ENCODE measurements around the gene MYRIP.
"Not testable (repeated sequence)": the region's sequence is repeated elsewhere in the genome, so short reads cannot be mapped to it uniquely, and the experiment has no call there.

MYRIP gene

DNA sequence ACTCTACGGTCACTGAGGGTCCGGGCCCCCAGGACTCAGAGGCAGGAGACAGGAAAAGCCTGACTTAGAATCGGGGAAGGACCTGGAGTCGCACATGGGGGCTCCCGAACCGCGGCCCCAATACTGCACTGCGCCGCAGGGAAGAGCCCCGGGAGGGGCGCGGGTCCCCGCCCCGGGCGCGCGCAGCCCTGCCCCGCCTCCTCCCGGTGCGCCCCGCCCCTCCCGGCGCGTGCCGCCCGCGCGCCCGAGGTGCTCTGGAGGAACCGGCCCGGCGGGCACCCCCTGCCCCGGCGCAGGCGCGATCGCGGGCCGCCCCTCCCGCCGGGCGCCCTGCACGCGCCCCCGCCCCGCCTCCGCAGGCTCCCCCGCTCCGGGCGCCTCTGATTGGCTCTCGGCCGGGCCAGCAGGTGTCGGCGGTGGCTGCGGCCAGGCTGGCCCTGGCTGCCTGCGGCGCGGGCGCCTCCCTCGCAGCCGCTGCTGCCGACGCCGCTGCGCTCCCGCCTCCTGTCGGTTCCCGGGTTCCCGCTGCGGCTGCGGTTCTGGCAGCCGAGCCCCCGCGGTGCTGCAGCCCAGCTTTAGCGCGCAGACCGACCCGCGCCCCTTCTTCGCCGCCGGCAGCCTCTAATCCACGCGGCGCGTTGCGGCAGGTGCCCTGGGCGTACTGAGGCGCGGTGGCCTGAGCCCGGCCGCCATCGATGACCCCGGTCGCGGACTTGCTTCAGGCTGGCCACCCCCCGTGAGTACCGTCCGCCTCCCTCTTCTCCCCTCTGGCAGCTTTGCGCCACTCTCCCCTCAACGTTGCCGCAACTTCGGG is at the start of gene MYRIP:
TSS of gene MYRIP (plus strand) at position 429 of the 814 bp plus-strand sequence. CDS start 91,208 bp downstream, outside the sequence.
- peaks cover 41% of the 10 kb centered on the region for H3K27me3 ChIP-seq (ENCODE audit: insufficient read depth, low read length)
- H3K36me3 ChIP-seq (ENCODE audit: insufficient read depth, low read length): no peaks in the 10 kb centered on the region
- H3K4me1 ChIP-seq (ENCODE audit: insufficient read depth, low read length): peaks cover 10% of the 10 kb centered on the region
- H2AFZ ChIP-seq (ENCODE audit: low read depth, low read length): peak within 1 kb of the TSS; percentile 79
- H3K9me3 ChIP-seq (ENCODE audit: low read length): no peaks in the 10 kb centered on the region
- peak within 1 kb of the TSS; percentile 43 for H3K4me3 ChIP-seq (ENCODE audit: low read length)

DNA sequence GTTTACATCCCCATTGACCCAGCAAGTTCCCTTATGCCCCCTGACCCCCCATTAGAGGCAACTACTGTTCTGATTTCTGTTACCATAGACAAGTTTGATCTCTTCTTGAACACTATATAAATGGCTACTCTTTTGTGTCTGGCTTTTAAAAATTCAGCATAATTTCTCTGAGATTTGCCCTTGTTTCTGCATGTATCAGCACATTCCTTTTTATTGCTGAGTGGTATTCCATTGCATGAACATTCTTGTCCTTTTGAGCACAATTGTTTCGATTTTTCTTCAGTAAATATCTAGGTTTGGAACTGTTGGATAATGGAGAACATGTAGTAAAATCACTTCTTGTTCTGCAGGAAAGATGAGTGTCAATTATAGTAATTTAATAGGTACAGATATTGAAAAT is 49.1 kb upstream of the MYRIP start:
- H3K9me3 ChIP-seq (ENCODE audit: low read length): no peaks in the 10 kb centered on the region
- H2AFZ ChIP-seq (ENCODE audit: low read depth, low read length): no peak overlapping the region
- H3K27me3 ChIP-seq (ENCODE audit: insufficient read depth, low read length): no peaks in the 10 kb centered on the region
- H3K36me3 ChIP-seq (ENCODE audit: insufficient read depth, low read length): no peaks in the 10 kb centered on the region
- no peaks in the 10 kb centered on the region for H3K4me1 ChIP-seq (ENCODE audit: insufficient read depth, low read length)
- no peak overlapping the region for H3K4me3 ChIP-seq (ENCODE audit: low read length)

DNA sequence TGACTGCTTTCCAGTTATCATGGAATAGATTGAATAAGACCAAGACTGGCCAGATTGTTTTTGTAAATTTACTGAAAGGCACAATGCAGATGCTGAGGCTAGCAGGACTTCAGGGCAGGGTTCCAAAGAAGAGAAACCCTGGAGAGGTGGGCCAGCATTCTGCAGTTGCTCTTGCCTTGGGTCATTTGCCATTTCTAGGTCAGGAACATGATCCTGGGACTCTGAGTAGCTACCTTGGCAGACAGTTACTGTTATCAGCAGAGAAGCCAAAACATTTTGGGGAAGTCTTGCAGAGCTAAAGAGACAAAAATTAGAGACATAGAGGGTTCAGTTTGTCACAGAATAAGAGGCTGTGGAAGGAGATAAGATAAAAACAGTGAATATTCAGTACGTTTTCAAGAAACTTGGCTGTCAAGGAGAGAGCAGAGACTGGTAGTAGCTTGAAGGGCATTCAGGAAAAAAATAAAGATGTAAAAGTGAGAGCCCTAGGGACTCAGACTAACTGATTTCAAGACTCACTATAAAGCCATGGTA is 46.8 kb upstream of the MYRIP start:
- Histone ChIP-seq H3K9me3 (ENCODE audit: low read length) (no peaks in the 10 kb centered on the region), H3K27me3 (ENCODE audit: insufficient read depth, low read length) (no peaks in the 10 kb centered on the region), H3K4me1 (ENCODE audit: insufficient read depth, low read length) (no peaks in the 10 kb centered on the region), H3K36me3 (ENCODE audit: insufficient read depth, low read length) (no peaks in the 10 kb centered on the region), H2AFZ (ENCODE audit: low read depth, low read length) (no peak overlapping the region), H3K4me3 (ENCODE audit: low read length) (no peak overlapping the region)

- Histone ChIP-seq H3K4me1 (ENCODE audit: insufficient read depth, low read length) (no peaks in the 10 kb centered on the region), H2AFZ (ENCODE audit: low read depth, low read length) (no peak overlapping the region), H3K36me3 (ENCODE audit: insufficient read depth, low read length) (no peaks in the 10 kb centered on the region), H3K9me3 (ENCODE audit: low read length) (no peaks in the 10 kb centered on the region), H3K27me3 (ENCODE audit: insufficient read depth, low read length) (no peaks in the 10 kb centered on the region), H3K4me3 (ENCODE audit: low read length) (no peak overlapping the region)
Measured at GRCh38 chr3:39763390-39763789, 46.0 kb upstream of the MYRIP start.

GRCh38 chr3:39765575-39765974 is 43.8 kb upstream of the MYRIP start:
- no peaks in the 10 kb centered on the region for H3K9me3 ChIP-seq (ENCODE audit: low read length)
- H2AFZ ChIP-seq (ENCODE audit: low read depth, low read length): no peak overlapping the region
- no peaks in the 10 kb centered on the region for H3K4me1 ChIP-seq (ENCODE audit: insufficient read depth, low read length)

DNA sequence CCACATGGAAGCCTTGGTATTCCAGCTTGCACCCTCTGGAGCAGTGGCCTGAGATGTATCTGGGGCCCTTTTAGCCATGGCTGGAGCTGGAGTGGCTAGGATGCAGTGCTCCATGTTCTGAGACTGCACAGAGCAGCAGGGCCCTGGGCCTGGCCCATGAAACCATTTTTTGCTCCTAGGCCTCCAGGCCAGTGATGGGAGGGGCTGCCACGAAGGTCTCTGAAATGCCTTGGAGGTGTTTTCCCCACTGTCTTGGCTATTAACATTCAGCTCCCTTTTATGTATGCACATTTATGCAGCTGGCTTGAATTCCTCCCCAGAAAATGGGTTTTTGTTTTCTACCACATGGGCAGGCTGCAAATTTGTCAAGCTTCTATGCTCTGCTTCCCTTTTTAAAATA is 43.0 kb upstream of the MYRIP start:
- no peak overlapping the region for H2AFZ ChIP-seq (ENCODE audit: low read depth, low read length)
- no peaks in the 10 kb centered on the region for H3K9me3 ChIP-seq (ENCODE audit: low read length)
- no peaks in the 10 kb centered on the region for H3K27me3 ChIP-seq (ENCODE audit: insufficient read depth, low read length)
- no peaks in the 10 kb centered on the region for H3K4me1 ChIP-seq (ENCODE audit: insufficient read depth, low read length)
- H3K36me3 ChIP-seq (ENCODE audit: insufficient read depth, low read length): no peaks in the 10 kb centered on the region
- no peak overlapping the region for H3K4me3 ChIP-seq (ENCODE audit: low read length)

More at GRCh38 chr3:39765575-39765974, 43.8 kb upstream of the MYRIP start:
- Histone ChIP-seq H3K4me3 (ENCODE audit: low read length) (no peak overlapping the region), H3K36me3 (ENCODE audit: insufficient read depth, low read length) (no peaks in the 10 kb centered on the region), H3K27me3 (ENCODE audit: insufficient read depth, low read length) (no peaks in the 10 kb centered on the region)

DNA sequence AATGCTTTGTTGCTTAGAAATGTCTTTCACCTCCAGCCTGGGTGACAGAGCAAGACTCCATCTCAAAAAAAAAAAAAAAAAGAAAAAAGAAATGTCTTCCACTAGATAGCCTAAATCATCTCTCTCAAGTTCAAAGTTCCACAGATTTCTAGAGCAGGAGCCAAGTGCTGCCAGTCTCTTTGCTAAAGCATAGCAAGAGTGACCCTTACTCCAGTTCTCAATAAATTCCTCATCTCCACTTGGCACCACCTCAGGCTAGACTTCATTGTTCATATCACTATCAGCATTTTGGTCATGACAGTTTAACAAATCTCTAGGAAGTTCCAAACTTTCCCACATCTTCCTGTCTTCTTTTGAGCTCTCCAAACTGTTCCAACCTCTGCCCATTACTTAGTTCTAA is 42.5 kb upstream of the MYRIP start:
- not testable (repeated sequence) for H3K36me3 ChIP-seq (ENCODE audit: insufficient read depth, low read length); H3K27me3 ChIP-seq (ENCODE audit: insufficient read depth, low read length); H2AFZ ChIP-seq (ENCODE audit: low read depth, low read length); H3K4me3 ChIP-seq (ENCODE audit: low read length); H3K4me1 ChIP-seq (ENCODE audit: insufficient read depth, low read length); H3K9me3 ChIP-seq (ENCODE audit: low read length)

GRCh38 chr3:39778168-39778567 is 31.2 kb upstream of the MYRIP start:
- not testable (repeated sequence) for H2AFZ ChIP-seq (ENCODE audit: low read depth, low read length); H3K4me3 ChIP-seq (ENCODE audit: low read length); H3K36me3 ChIP-seq (ENCODE audit: insufficient read depth, low read length); H3K27me3 ChIP-seq (ENCODE audit: insufficient read depth, low read length); H3K4me1 ChIP-seq (ENCODE audit: insufficient read depth, low read length); H3K9me3 ChIP-seq (ENCODE audit: low read length)

GRCh38 chr3:39779511-39780230 is 29.7 kb upstream of the MYRIP start:
- no peak overlapping the region for H3K4me3 ChIP-seq (ENCODE audit: low read length)
- no peaks in the 10 kb centered on the region for H3K36me3 ChIP-seq (ENCODE audit: insufficient read depth, low read length)
- no peaks in the 10 kb centered on the region for H3K27me3 ChIP-seq (ENCODE audit: insufficient read depth, low read length)
- H2AFZ ChIP-seq (ENCODE audit: low read depth, low read length): no peak overlapping the region
- H3K4me1 ChIP-seq (ENCODE audit: insufficient read depth, low read length): no peaks in the 10 kb centered on the region
- H3K9me3 ChIP-seq (ENCODE audit: low read length): no peaks in the 10 kb centered on the region

- no peaks in the 10 kb centered on the region for H3K36me3 ChIP-seq (ENCODE audit: insufficient read depth, low read length)
- H3K4me1 ChIP-seq (ENCODE audit: insufficient read depth, low read length): no peaks in the 10 kb centered on the region
- H3K4me3 ChIP-seq (ENCODE audit: low read length): no peak overlapping the region
- no peaks in the 10 kb centered on the region for H3K27me3 ChIP-seq (ENCODE audit: insufficient read depth, low read length)
- no peak overlapping the region for H2AFZ ChIP-seq (ENCODE audit: low read depth, low read length)
- no peaks in the 10 kb centered on the region for H3K9me3 ChIP-seq (ENCODE audit: low read length)
Measured at GRCh38 chr3:39780352-39780751, 29.1 kb upstream of the MYRIP start.

- H3K27me3 ChIP-seq (ENCODE audit: insufficient read depth, low read length): no peaks in the 10 kb centered on the region
- no peaks in the 10 kb centered on the region for H3K9me3 ChIP-seq (ENCODE audit: low read length)
- H2AFZ ChIP-seq (ENCODE audit: low read depth, low read length): no peak overlapping the region
- no peaks in the 10 kb centered on the region for H3K36me3 ChIP-seq (ENCODE audit: insufficient read depth, low read length)
- no peak overlapping the region for H3K4me3 ChIP-seq (ENCODE audit: low read length)
- no peaks in the 10 kb centered on the region for H3K4me1 ChIP-seq (ENCODE audit: insufficient read depth, low read length)
Measured at GRCh38 chr3:39781025-39781424, 28.4 kb upstream of the MYRIP start.

DNA sequence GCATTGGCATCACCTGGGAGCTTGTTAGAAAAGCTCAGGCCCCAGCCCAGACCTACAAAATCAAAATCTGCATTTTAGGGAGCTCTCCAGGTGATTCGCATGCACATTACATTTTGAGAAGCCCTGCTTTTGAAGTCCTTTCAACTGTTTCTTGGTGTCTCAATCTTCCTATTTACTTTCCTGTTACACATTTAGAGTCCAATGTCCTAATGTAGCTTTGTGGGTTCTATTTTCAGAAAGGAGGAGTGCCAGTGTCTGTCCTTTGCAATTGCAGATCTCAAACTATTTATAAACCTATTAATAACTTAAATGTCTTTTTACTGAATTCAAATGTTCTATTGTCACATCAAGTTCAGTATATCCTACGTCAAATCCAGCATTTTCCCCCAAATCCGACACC is 27.8 kb upstream of the MYRIP start:
- Histone ChIP-seq H2AFZ (ENCODE audit: low read depth, low read length) (no peak overlapping the region), H3K9me3 (ENCODE audit: low read length) (no peaks in the 10 kb centered on the region), H3K27me3 (ENCODE audit: insufficient read depth, low read length) (no peaks in the 10 kb centered on the region), H3K4me1 (ENCODE audit: insufficient read depth, low read length) (no peaks in the 10 kb centered on the region), H3K36me3 (ENCODE audit: insufficient read depth, low read length) (no peaks in the 10 kb centered on the region), H3K4me3 (ENCODE audit: low read length) (no peak overlapping the region)

GRCh38 chr3:39783680-39784079 is 25.7 kb upstream of the MYRIP start:
- no peak overlapping the region for H3K4me3 ChIP-seq (ENCODE audit: low read length)
- no peaks in the 10 kb centered on the region for H3K27me3 ChIP-seq (ENCODE audit: insufficient read depth, low read length)
- no peaks in the 10 kb centered on the region for H3K36me3 ChIP-seq (ENCODE audit: insufficient read depth, low read length)
- H2AFZ ChIP-seq (ENCODE audit: low read depth, low read length): no peak overlapping the region
- no peaks in the 10 kb centered on the region for H3K4me1 ChIP-seq (ENCODE audit: insufficient read depth, low read length)
- H3K9me3 ChIP-seq (ENCODE audit: low read length): no peaks in the 10 kb centered on the region
